Astrocyte of the cerebellum (primary cell): ENCODE data around the gene SKP2.

Source experiments
- DNase-seq: peaks from one replicate; pipeline ENCODE4 v3.0.0-alpha.2; 2011; ENCODE audit warnings: low read depth
- H3K4me3 ChIP-seq: 2 replicates; pipeline ENCODE4 v1.5.1; 2011; ENCODE audit warnings: mild to moderate bottlenecking, low read depth, low read length, moderate library complexity
- CTCF ChIP-seq: IDR thresholded peaks from 2 replicates; pipeline ENCODE4 v1.5.1; 2012; ENCODE audit warnings: low read length, low read depth, moderate library complexity, mild to moderate bottlenecking; ENCODE audit errors: missing control alignments
- in situ Hi-C: cut with HindIII; loops from 2 replicates; pipeline ENCODE4 v1.10.0; 2017; ENCODE audit warnings: low sequenced_read_pairs

Gene SKP2

GRCh38 chr5:36156619-36157018 lies 4.7 kb downstream of the SKP2 start:
- no peak for TF ChIP-seq CTCF
- in situ Hi-C loops: no loop called here
- peak; percentile 29 for DNase-seq
- H3K4me3 ChIP-seq: no peak overlapping the region

- no peak overlapping the region for H3K4me3 ChIP-seq
- in situ Hi-C loops: no loop called here
- no peak for DNase-seq
- no peak for TF ChIP-seq CTCF
These were observed 6.2 kb downstream of the SKP2 start for GRCh38 chr5:36158144-36158543.

GRCh38 chr5:36160617-36161016 lies 8.7 kb downstream of the SKP2 start:
- no peak for TF ChIP-seq CTCF
- in situ Hi-C loops: no loop called here
- DNase-seq: no peak
- no peak overlapping the region for H3K4me3 ChIP-seq

- no peak for TF ChIP-seq CTCF
- DNase-seq: no peak
- in situ Hi-C loops: no loop called here
- no peak overlapping the region for H3K4me3 ChIP-seq
These were observed 9.4 kb downstream of the SKP2 start for GRCh38 chr5:36161361-36161760.

- no peak for DNase-seq
- no peak overlapping the region for H3K4me3 ChIP-seq
- no peak for TF ChIP-seq CTCF
- in situ Hi-C loops: no loop called here
These were observed 11.0 kb downstream of the SKP2 start for GRCh38 chr5:36162810-36163486.

- DNase-seq: no peak
- in situ Hi-C loops: no loop called here
- no peak overlapping the region for H3K4me3 ChIP-seq
- TF ChIP-seq CTCF: no peak
These were observed 12.6 kb downstream of the SKP2 start for GRCh38 chr5:36164461-36164860.
